Kidney glomerular epithelial cell (primary cell): Measurements from ENCODE around the gene SYMPK.

ENCODE experiments used
- DNase-seq: peaks from one replicate; lab custom pipeline; 2025; lab: John Stamatoyannopoulos, UW

Gene SYMPK

DNA sequence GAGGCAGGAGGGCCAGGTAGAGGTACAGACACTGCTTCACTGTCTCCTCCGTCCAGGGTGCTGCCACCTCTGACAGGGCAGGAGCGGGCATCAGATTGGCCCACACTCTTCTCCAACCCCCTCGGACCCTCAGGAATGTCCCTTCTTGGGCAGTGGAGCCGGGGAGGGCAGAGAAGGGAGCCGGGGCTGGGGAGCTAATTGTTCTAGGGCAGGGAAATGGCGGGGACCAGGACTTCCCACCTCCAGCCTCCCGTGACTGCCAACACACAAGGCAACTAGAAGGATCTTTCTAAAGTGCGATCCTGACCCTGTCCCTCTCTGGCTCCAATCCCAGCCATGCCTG is 37.7 kb downstream of the SYMPK start:
- DNase-seq = no peak

DNA sequence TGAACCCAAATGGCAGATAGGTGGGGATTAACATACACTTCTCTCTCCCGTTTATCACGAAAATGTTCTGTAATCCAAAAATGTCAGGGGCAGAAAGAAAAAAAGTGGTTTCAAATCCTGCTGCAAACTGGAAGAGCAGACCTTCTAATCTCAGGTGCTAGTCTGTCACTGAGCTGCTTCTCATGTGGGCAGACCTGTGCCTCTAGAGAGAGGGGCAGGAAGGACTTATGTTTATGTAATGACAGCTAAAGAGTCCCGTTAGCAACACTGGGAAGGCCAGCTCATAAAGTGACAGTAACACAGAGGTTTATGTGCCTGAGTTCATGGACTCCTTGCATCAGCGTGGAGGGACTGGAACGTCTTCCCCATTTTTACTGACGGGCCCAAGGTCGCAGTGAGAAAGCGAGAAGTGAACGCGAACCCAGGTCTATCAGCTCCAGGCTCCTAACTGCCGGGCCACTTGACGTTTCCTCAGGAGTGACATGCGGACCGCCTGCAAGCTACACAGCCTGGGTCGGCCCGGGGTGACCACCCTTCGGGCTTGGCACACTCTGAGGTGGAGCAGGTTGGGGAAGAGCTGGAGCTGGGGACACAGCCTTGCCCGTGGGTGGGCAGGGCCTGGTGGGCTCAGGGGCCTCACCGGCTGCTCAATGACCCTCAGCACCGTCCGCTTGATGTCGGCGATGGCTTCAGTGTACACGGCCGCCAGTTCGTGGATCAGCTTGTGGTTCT is 38.2 kb downstream of the SYMPK start:
- no peak for DNase-seq

DNA sequence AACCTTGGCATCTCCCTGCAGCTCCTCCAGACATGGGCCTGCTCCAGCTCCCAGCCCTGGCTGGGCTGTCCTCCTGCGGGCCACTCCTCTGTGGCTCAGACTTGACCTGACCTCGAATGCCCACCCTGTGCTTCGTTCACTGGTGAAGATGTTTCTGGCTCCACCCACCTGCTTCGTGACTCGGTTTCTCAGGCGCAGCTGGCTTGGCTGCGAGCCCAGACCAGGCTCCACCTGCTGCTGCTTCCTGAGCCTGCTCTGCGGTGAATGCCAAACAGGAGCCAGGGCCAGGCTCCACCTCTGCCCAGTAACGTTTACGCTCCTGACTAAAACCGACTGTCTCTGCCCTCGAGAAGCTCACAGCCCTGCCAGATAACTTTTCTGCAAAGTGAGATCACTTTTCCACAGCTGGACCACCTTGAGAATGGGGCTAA is 38.9 kb downstream of the SYMPK start:
- DNase-seq = no peak

- no peak for DNase-seq
Measured at GRCh38 chr19:45823182-45823581, 39.8 kb downstream of the SYMPK start.

DNA sequence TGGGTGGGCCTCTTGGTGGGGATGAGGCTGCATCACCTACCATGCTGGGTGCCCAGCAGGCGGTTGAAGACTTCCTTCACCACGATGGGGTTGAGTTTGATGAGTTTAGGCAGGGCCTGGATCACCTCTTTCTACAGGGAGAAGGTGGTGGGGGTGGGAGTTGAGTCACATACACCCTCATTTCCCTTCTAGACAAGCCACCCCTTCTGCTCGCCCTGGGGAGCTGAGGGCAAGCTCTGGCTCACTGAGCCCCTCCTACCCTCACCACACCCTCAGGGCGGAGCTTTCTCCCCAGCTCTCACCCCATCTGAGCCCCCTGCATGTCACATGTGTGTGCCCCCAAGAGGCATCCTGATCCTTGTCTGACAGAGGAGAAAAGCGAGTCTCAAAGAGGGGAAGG is 40.2 kb downstream of the SYMPK start:
- DNase-seq = no peak

- no peak for DNase-seq
Measured at GRCh38 chr19:45821570-45821969, 41.4 kb downstream of the SYMPK start.

- DNase-seq = no peak
Measured at GRCh38 chr19:45821103-45821521, 41.8 kb downstream of the SYMPK start.

DNA sequence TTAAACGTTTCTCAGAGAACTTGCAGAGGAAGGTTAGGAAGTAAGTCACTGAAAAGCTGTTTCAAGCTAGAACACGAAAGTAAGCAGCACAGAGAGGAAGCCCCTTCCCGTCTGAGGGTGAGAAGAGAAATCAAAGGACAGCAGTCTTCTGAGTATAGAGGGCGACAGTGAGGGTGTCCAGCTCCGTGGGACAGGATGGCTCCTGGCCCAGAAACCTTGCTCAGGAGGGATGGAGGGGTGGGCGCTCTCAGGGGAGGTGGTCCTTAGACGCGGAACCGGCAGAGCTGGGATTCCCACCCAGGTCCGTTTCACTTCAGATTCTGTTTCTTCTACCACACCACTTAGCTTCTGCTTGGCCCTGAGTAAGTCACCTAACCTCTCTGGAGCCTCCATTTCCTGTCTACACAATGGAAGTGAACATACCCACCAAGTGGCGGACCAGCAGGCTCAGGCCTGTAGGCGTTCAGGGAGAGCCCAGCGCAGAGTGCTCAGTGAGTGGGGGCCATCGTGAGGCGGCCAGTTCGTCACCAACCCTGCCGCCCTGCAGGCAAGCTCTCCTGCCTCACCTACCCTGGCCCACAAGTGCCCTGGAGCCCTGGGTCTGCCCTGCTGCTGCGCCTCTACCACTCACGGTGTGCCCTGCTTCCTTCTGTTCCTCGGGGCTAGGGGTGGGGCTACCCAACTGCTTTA is 42.4 kb downstream of the SYMPK start:
- no peak for DNase-seq

GRCh38 chr19:45819769-45820168 is 43.2 kb downstream of the SYMPK start:
- DNase-seq = no peak

- no peak for DNase-seq
Measured at GRCh38 chr19:45817725-45818301, 45.1 kb downstream of the SYMPK start.

DNA sequence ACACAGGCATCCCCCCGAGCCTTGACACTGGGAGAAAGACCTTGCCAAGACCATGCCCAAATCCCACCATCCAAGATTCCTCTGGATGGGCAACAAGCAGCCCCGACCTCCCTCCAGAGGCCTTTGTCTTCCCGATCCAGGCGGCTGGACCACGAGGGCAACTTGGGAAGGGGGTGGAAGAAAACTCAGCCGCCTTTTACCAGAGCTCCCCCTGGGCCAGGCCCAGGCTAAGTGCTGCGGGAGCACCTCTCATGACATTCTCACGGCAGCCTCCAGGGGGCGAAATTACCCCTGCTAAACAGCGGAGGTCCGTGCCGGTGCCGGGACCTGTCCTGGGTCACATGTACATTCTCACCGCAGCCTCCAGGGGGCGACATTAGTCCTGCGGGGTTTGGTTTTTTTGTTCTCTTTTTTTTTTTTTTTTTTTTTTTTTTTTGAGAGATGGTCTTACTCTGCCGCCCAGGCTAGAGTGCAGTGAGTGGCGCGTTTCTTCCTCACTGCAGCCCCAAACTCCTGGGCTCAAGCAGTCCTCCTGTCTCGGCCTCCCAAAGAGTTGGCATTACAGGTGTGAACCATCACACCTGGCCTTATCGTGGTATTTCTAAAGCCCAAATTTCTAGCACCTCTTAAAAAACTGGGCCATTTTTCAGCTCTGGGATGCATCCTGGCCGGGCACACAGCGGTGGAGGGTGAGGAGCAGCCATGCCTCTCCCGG is 45.8 kb downstream of the SYMPK start:
- peak; percentile 94 for DNase-seq

GRCh38 chr19:45816236-45817009 is 46.5 kb downstream of the SYMPK start:
- no peak for DNase-seq

- no peak for DNase-seq
Measured at GRCh38 chr19:45815481-45816216, 47.3 kb downstream of the SYMPK start.

DNA sequence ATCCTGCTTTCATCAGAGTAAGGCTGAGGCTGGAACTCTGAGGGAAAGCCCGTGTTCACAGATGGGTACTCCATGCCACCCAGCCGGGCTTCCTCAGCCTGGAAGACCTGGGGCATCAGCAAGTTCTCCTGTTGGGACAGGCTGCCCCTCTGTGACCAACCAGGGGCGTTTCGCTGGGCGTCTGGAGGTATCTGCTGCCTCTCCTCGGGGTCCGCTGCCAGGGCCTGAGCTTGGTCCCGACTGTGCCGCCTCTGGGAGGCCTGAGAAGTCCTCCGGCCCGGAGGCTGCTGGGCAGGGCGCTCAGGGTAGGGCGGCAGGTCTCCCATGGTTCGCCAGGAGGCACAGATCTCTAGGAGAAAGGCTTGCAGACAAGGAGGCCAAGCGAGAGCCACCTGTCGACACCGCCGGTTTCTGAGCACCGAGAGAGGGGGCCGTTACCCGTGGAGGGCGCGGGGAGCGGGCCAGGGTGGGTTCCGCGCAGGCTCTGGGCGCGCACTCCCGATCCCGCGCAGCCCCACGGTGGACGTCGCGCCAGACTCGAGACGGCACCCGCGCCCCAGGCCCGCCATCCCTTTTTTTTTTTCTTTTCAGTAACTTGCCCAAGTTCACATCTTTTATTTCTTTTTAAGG is 48.0 kb downstream of the SYMPK start, which contains the start of gene RSPH6A:
RSPH6A (minus strand) TSS at position 458 of the 630 bp plus-strand sequence; CDS start at position 326, 132 bp downstream.
- DNase-seq = no peak

GRCh38 chr19:45814166-45814780 is 48.7 kb downstream of the SYMPK start:
- no peak for DNase-seq

DNA sequence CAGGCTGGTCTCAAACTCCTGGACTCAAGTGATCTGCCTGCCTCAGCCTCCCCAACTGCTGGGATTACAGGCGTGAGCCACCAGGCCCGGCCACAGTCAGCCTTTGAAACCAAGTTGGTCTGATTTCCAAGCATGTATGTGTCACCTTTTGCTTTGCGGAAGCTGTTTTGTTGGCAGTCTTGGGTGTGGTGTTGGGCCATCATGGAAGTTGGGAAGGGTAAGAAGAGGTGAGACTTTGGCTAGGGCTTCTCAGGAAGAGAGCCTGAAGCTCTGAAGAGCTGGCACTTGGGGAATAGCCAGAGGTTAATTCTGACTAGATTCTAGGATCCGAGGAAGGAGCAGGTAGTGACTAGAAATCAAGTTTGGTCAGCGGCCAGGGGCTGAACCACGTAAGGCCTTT is 50.6 kb downstream of the SYMPK start:
- DNase-seq = no peak

- DNase-seq = peak; percentile 44
Measured at GRCh38 chr19:45809643-45810159, 53.2 kb downstream of the SYMPK start.

DNA sequence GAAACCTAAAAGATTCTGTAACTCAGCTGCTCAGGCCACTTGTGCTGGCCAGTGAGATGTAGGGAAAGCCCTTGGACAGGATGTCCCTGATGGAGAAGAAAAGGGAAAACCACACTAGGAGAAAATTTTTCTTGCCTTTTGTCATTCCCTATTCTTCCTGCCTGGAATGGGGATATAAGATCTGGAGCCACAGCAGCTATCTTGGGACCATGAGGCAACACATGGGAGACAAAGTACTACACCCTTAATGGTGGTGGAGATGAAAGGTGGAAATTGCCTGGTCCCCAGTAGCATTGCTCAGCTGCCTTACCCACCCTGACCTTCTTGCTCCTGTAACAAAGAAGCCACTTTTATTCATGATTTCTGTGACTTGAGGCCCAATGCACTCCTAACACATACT is 57.2 kb downstream of the SYMPK start:
- DNase-seq = no peak

DNA sequence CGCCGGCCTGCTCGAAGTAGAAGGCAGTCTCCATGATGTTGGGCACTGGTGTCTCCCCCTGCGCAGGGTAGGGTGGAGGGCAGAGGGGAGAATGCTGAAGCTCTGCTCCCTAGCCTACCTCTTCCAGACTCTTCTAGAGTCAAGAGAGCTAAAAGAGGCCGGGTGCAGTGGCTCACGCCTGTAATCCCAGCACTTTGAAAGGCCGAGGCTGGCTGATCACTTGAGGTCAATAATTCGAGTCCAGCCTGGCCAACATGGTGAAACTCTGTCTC is 58.1 kb downstream of the SYMPK start:
- no peak for DNase-seq
